Skin epidermis (tissue), 12 donors: Measurements from ENCODE around the gene ZNF415.

Experiments used
- H3K27ac ChIP-seq, 21 experiments: fragments of 200-600 bp; sonication (generic) in 11 of 21; one replicate each; pipeline ENCODE4 v1.5.0; 2020; ENCODE audit warnings: mild to moderate bottlenecking in 3 of 21, inconsistent platforms in 2 of 21, moderate library complexity in 2 of 21
- H3K4me3 ChIP-seq, 7 experiments: fragments of 200-600 bp; sonication (generic) in 2 of 7; one replicate each; pipeline ENCODE4 v1.5.0; 2020; ENCODE audit warnings: inconsistent platforms in 2 of 7, mild to moderate bottlenecking in 2 of 7, moderate library complexity in 1 of 7

The ZNF415 gene

DNA sequence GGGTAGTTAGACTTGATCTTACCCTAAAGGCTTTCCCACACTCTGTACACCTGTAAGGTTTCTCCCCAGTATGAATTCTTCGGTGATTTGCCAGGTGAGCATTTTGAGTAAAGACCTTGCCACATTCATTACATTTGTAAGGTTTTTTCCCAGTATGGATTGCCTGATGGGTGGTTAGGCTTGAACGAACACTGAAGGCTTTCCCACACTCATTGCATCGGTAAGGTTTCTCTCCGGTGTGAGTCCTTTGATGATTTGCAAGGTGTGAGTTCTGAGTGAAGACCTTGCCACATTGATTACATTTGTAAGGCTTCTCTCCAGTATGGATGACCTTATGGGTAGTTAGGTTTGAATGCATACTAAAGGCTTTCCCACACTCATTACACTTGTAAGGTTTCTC is 64.5 kb downstream of the ZNF415 start:
- Histone ChIP-seq H3K27ac (no peak overlapping the region), H3K4me3 (no peak overlapping the region)

DNA sequence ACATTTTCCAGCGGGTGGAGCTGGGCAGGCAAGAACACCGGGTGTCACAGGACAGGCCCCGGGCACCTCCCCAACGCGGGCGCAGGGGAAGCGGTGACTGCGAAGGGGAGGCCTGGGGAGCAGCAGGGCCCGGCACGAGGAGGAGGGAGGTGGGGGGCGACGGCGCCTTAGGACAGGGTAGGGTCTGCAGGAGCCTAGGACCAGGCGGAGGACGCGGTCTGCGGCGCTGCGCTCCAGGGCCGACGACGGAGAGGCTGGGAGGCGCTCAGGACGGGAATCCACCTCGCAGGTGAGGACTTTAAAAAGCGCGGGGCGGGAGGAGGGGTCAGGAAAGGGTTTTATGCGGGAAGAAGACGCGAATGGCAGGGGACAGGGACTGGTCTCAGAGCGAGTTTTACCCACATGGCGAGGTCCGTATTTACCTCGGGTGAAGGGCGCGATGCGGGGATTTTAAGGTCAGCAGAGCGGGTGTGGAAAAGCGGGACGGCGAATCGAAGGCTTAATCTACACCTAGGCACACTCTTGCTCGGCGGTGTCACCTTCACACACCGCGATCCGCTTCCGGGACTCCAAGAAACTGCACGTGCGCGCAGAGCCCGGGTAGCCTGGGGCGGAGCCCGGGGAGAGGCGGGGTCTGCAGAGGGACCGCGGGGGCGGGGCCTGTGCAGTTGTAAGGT is 74.7 kb downstream of the ZNF415 start:
- Histone ChIP-seq H3K27ac (no peak overlapping the region), H3K4me3 (peak overlapping the region in 2 of 7 experiments; percentile 12 to 15)
